SK-N-SH (cell line): ENCODE data around the gene RRBP1. TPM values are rescaled to one million over a fixed set of nuclear protein-coding genes. Genes with fewer than 3 reads are reported as not detected.
A peak's percentile ranks its signal among the peaks of the same experiment; 100 is the strongest.

ENCODE experiments used
- CTCF ChIA-PET: fragments of 300-600, 350-600 bp; formaldehyde crosslinking; extraction: SDS; loops from one replicate; lab custom pipeline; 2021; lab: Yijun Ruan, JAX
- POLR2A ChIA-PET: fragments of 350-600 bp; sonication (Branson Sonifier 250); formaldehyde crosslinking; extraction: SDS; loops from one replicate; lab custom pipeline; 2020; ENCODE audit warnings: antibody characterized with exemption, inconsistent platforms; lab: Yijun Ruan, JAX
- DNase-seq: peaks from one replicate; pipeline ENCODE4 v3.0.0; 2012
- H2AFZ ChIP-seq: fragments of 200-600 bp; sonication (generic); 2 replicates; pipeline ENCODE4 v1.8.1; 2016; ENCODE audit warnings: antibody characterized with exemption, mild to moderate bottlenecking, low read depth
- H3F3A ChIP-seq: fragments of 200-600 bp; sonication (generic); replicated peaks from 2 replicates; pipeline ENCODE3; 2016; ENCODE audit warnings: antibody characterized with exemption, mild to moderate bottlenecking; ENCODE audit not compliant: insufficient read depth
- H3K27ac ChIP-seq, 2 experiments: fragments of 200-500 bp in 1 of 2; fragments of 200-600 bp in 1 of 2; sonication (Bioruptor generic) in 1 of 2; sonication (generic), shearing (Covaris generic) in 1 of 2; 2 replicates each; pipeline versions ENCODE4 v1.5.1 to v1.6.1; 2014 to 2016; ENCODE audit warnings: low read depth in 2 of 2, inconsistent platforms in 1 of 2, low read length in 1 of 2, mild to moderate bottlenecking in 1 of 2, mixed read lengths in 1 of 2
- H3K27me3 ChIP-seq: fragments of 200-600 bp; sonication (generic), shearing (Covaris generic); 2 replicates; pipeline ENCODE4 v1.6.1; 2016; ENCODE audit warnings: mixed run types; ENCODE audit not compliant: insufficient read depth
- H3K36me3 ChIP-seq, 2 experiments: fragments of 200-500 bp in 1 of 2; fragments of 200-600 bp in 1 of 2; sonication (Bioruptor generic) in 1 of 2; sonication (generic) in 1 of 2; replicated peaks in 1 of 2; 2 replicates each; pipeline versions ENCODE3 to v1.5.1; 2014 to 2016; ENCODE audit warnings: low read length in 1 of 2, mild to moderate bottlenecking in 1 of 2; ENCODE audit not compliant: insufficient read depth in 2 of 2, control insufficient read depth in 1 of 2
- H3K4me1 ChIP-seq, 2 experiments: fragments of 200-500 bp in 1 of 2; fragments of 200-600 bp in 1 of 2; sonication (Bioruptor generic) in 1 of 2; sonication (generic), shearing (Covaris generic) in 1 of 2; 2 replicates each; pipeline versions ENCODE4 v1.5.1 to v1.6.1; 2014 to 2016; ENCODE audit warnings: low read depth in 1 of 2, low read length in 1 of 2, mixed run types in 1 of 2; ENCODE audit not compliant: insufficient read depth in 2 of 2, control insufficient read depth in 1 of 2
- H3K4me2 ChIP-seq: fragments of 200-600 bp; sonication (generic), shearing (Covaris generic); 2 replicates; pipeline ENCODE4 v1.6.1; 2017; ENCODE audit warnings: mixed run types
- H3K4me3 ChIP-seq, 2 experiments: fragments of 200-500 bp in 1 of 2; fragments of 200-600 bp in 1 of 2; sonication (Bioruptor generic) in 1 of 2; sonication (generic), shearing (Covaris generic) in 1 of 2; 2 replicates each; pipeline versions ENCODE4 v1.5.1 to v1.8.1; 2014 to 2016; ENCODE audit warnings: low read depth in 2 of 2, inconsistent platforms in 1 of 2, low read length in 1 of 2, mild to moderate bottlenecking in 1 of 2, mixed read lengths in 1 of 2, moderate library complexity in 1 of 2
- H3K79me2 ChIP-seq: fragments of 200-600 bp; sonication (generic); 2 replicates; pipeline ENCODE4 v1.8.1; 2017; ENCODE audit warnings: mild to moderate bottlenecking; ENCODE audit not compliant: insufficient read depth
- H3K9ac ChIP-seq: fragments of 200-600 bp; sonication (generic); 2 replicates; pipeline ENCODE4 v1.6.1; 2017; ENCODE audit warnings: mixed run types
- H3K9me2 ChIP-seq: fragments of 200-600 bp; sonication (generic); 2 replicates; pipeline ENCODE4 v1.6.1; 2017; ENCODE audit warnings: mixed run types
- H3K9me3 ChIP-seq: fragments of 200-600 bp; sonication (generic); 2 replicates; pipeline ENCODE4 v1.6.1; 2017; ENCODE audit warnings: mixed run types, mild to moderate bottlenecking, moderate library complexity
- H4K20me1 ChIP-seq: fragments of 200-600 bp; sonication (generic); 2 replicates; pipeline ENCODE4 v1.6.1; 2017; ENCODE audit warnings: mild to moderate bottlenecking, mixed run types; ENCODE audit not compliant: insufficient read depth
- CHD2 ChIP-seq: fragments of 150-350 bp; IDR thresholded peaks from 2 replicates; pipeline ENCODE4 v1.6.1; 2018; ENCODE audit warnings: low read length; ENCODE audit not compliant: partially characterized antibody
- ELF1 ChIP-seq: IDR thresholded peaks from 2 replicates; pipeline ENCODE4 v1.4.0; 2012
- MAX ChIP-seq: IDR thresholded peaks from 2 replicates; pipeline ENCODE4 v1.4.0; 2012; ENCODE audit warnings: low read depth
- MXI1 ChIP-seq: IDR thresholded peaks from 2 replicates; pipeline ENCODE4 v1.6.1; 2012; ENCODE audit warnings: mild to moderate bottlenecking, low read depth, low read length, improper control_type of control experiment
- POLR2AphosphoS5 ChIP-seq: IDR thresholded peaks from 2 replicates; pipeline ENCODE4 v1.6.1; 2012; ENCODE audit warnings: low read depth, low read length
- RAD21 ChIP-seq: IDR thresholded peaks from 2 replicates; pipeline ENCODE4 v1.6.1; 2012; ENCODE audit warnings: mild to moderate bottlenecking, low read length
- SMC3 ChIP-seq: IDR thresholded peaks from 2 replicates; pipeline ENCODE4 v1.6.1; 2012; ENCODE audit warnings: low read depth, low read length, improper control_type of control experiment
- TCF12 ChIP-seq: IDR thresholded peaks from 2 replicates; pipeline ENCODE4 v1.4.0; 2012
- TEAD4 ChIP-seq: IDR thresholded peaks from 2 replicates; pipeline ENCODE4 v1.4.0; 2012; ENCODE audit warnings: mild to moderate bottlenecking, borderline replicate concordance; ENCODE audit not compliant: insufficient read depth
- USF1 ChIP-seq: IDR thresholded peaks from 2 replicates; pipeline ENCODE4 v1.4.0; 2012; ENCODE audit warnings: low read depth, borderline replicate concordance
- WGBS: methylation state at CpG from one replicate; pipeline ENCODE4 v1.1.6; 2017; ENCODE audit warnings: low lambda C conversion rate; 5-methylcytosine and 5-hydroxymethylcytosine counted together
- polyA plus RNA-seq, 3 experiments: library from polyadenylated mRNA; depleted of rRNA; stranded (reverse); fragments of >200 nt; gene quantifications; 2 replicates each; pipeline ENCODE4 v1.2.3, GENCODE V29; 2012

The RRBP1 gene
- polyA plus RNA-seq, 1 of the 3 experiments (the other 2 are of a cell fraction), result 50.2 TPM

- Histone ChIP-seq H3K27me3 (no peaks in the 10 kb centered on the region), H3K9ac (no peak overlapping the region), H3K4me3 (no peak overlapping the region), H3K36me3 (peaks cover 0 to 62% of the 10 kb centered on the region in 2 experiments), H2AFZ (no peak overlapping the region), H3K79me2 (peaks cover 22% of the 10 kb centered on the region; the same call in 1 of the 2 replicates), H3K4me1 (peaks cover 0 to 20% of the 10 kb centered on the region in 2 experiments; a peak in 1 of 4 replicates), H4K20me1 (peaks cover 36% of the 10 kb centered on the region; the same call in 1 of the 2 replicates), H3F3A (no peaks in the 10 kb centered on the region), H3K9me2 (no peaks in the 10 kb centered on the region), H3K9me3 (no peaks in the 10 kb centered on the region), H3K27ac (no peak overlapping the region), H3K4me2 (no peak overlapping the region)
- ChIA-PET CTCF (interaction anchor here (1.5 to 3.4 kb wide), 2 partner anchors 11 to 101 kb away, joined by 9 to 12 read pairs; no protein-coding TSS in a partner anchor), POLR2A (no interaction called here)
- DNase-seq, result no peak
- no peak for TF ChIP-seq CHD2
- WGBS, result 85% methylated on average over 9 of the region's 13 CpGs
Measured at GRCh38 chr20:17637985-17638640, 43.9 kb downstream of the RRBP1 start.

- ChIA-PET CTCF (interaction anchor here (1.4 to 3.4 kb wide), 3 partner anchors 9 to 359 kb away, joined by 5 to 12 read pairs (median 12); no protein-coding TSS in a partner anchor), POLR2A (no interaction called here)
- Histone ChIP-seq H3K9me2 (no peaks in the 10 kb centered on the region), H3K4me1 (peaks cover 0 to 20% of the 10 kb centered on the region in 2 experiments; a peak in 1 of 4 replicates), H3K9ac (no peak overlapping the region), H3K9me3 (no peaks in the 10 kb centered on the region), H3K79me2 (peaks cover 21% of the 10 kb centered on the region; the same call in 1 of the 2 replicates), H3K4me3 (no peak overlapping the region), H3F3A (no peaks in the 10 kb centered on the region), H2AFZ (no peak overlapping the region), H3K36me3 (peaks cover under 1 to 65% of the 10 kb centered on the region in 2 experiments), H3K27ac (no peak overlapping the region; a peak in 1 of 4 replicates), H4K20me1 (peaks cover 32% of the 10 kb centered on the region; the same call in 1 of the 2 replicates), H3K4me2 (no peak overlapping the region), H3K27me3 (no peaks in the 10 kb centered on the region)
- WGBS, result 91% methylated on average over 1 of the region's 4 CpGs
- no peak for TF ChIP-seq MAX
- TF ChIP-seq TCF12, result no peak
- TF ChIP-seq POLR2AphosphoS5, result no peak
- no peak for TF ChIP-seq TEAD4
- no peak for TF ChIP-seq SMC3
- TF ChIP-seq ELF1, result no peak
- TF ChIP-seq RAD21, result no peak
- DNase-seq, result no peak
Measured at GRCh38 chr20:17637413-17637780, 44.6 kb downstream of the RRBP1 start.

- H3K9me2 ChIP-seq, result no peaks in the 10 kb centered on the region
- peaks cover 0 to 20% of the 10 kb centered on the region in 2 experiments; a peak in 1 of 4 replicates for H3K4me1 ChIP-seq
- CTCF ChIA-PET, result interaction anchor here (0.6 to 3.4 kb wide), 10 partner anchors 10 to 359 kb away, joined by 3 to 15 read pairs (median 6); no protein-coding TSS in a partner anchor
- H3K27ac ChIP-seq, result peak overlapping the region in 1 of 2 experiments; percentile 8; a peak in 1 of 4 replicates
- H3K79me2 ChIP-seq, result peaks cover 15% of the 10 kb centered on the region; the same call in 1 of the 2 replicates
- no peaks in the 10 kb centered on the region for H3K9me3 ChIP-seq
- no peaks in the 10 kb centered on the region for H3K27me3 ChIP-seq
- peaks cover 28% of the 10 kb centered on the region; the same call in 1 of the 2 replicates for H4K20me1 ChIP-seq
- no peak overlapping the region for H3K4me3 ChIP-seq
- peak; percentile 91 for DNase-seq
- no peak overlapping the region for H3K9ac ChIP-seq
- H3K4me2 ChIP-seq, result no peak overlapping the region
- no peak overlapping the region for H2AFZ ChIP-seq
- H3K36me3 ChIP-seq, result peaks cover 4 to 66% of the 10 kb centered on the region in 2 experiments
- no peaks in the 10 kb centered on the region for H3F3A ChIP-seq
- POLR2A ChIA-PET, result interaction anchor here (2.3 kb wide), 1 partner anchor 67 kb away, joined by 8 read pairs; the partner anchor contains the start of gene DSTN
- WGBS, result 96% methylated on average over 15 of the region's 24 CpGs
- TF ChIP-seq RAD21, result peak; percentile 61
- 0 out of 2 replicates have a peak, but pooled peaks have one; percentile 29 for TF ChIP-seq MXI1
- peak; percentile 37; the same call in 1 of the 2 replicates for TF ChIP-seq SMC3
- TF ChIP-seq USF1, result no peak
Measured at GRCh38 chr20:17636523-17637412, 45.3 kb downstream of the RRBP1 start.
